GM12878 (cell line): ENCODE data around the gene CDH15. TPM values are rescaled to one million over a fixed set of nuclear protein-coding genes. Genes with fewer than 3 reads are reported as not detected.

ENCODE experiments used
- ATAC-seq: fragments of 200-7000 bp; cut with Tn5 transposase; 3 replicates; pipeline ENCODE4 v1.9.1; 2020; ENCODE audit warnings: mild to moderate bottlenecking, moderate library complexity
- BruUV-seq: library from RNA; stranded (reverse); fragments of 400-500 nt; replicated peaks from 2 replicates; lab custom pipeline; 2021; lab: Mats Ljungman, UMichigan
- CTCF ChIA-PET: fragments of 300-600 bp; sonication (Branson Sonifier 250); formaldehyde crosslinking; extraction: SDS; loops from one replicate; lab custom pipeline; 2021; ENCODE audit warnings: inconsistent platforms; lab: Yijun Ruan, JAX
- POLR2A ChIA-PET: fragments of 350-600 bp; formaldehyde crosslinking; extraction: SDS; loops from one replicate; lab custom pipeline; 2021; ENCODE audit warnings: inconsistent platforms; lab: Charles Lee
- RAD21 ChIA-PET: fragments of 300-600 bp; sonication (Branson Sonifier 250); formaldehyde crosslinking; loops from one replicate; lab custom pipeline; 2023; ENCODE audit warnings: antibody characterized with exemption; ENCODE audit not compliant: unreplicated experiment; lab: Charles Lee
- SMC1A ChIA-PET: fragments of 300-600 bp; sonication (Branson Sonifier 250); formaldehyde crosslinking; loops from one replicate; lab custom pipeline; 2023; ENCODE audit not compliant: unreplicated experiment, uncharacterized antibody; lab: Charles Lee
- DNase-seq: peaks from one replicate; pipeline ENCODE4 v3.0.0-alpha.2; 2011; ENCODE audit warnings: low read depth, low spot score
- FAIRE-seq: peaks from 3 replicates; lab custom pipeline; 2011; peaks lifted over from hg19 to GRCh38; lab: Jason Lieb, UNC
- H2AFZ ChIP-seq: 2 replicates; pipeline ENCODE4 v1.6.0; 2011; ENCODE audit warnings: low read depth, low read length, control low read depth; ENCODE audit not compliant: control insufficient read depth
- H3K27ac ChIP-seq: 2 replicates; pipeline ENCODE4 v1.5.1; 2011; ENCODE audit warnings: control low read depth; ENCODE audit not compliant: control insufficient read depth, insufficient read depth
- H3K27me3 ChIP-seq, 2 experiments: replicated peaks in 1 of 2; 2 replicates each; pipeline versions ENCODE4 v1.6.0 to v1.6.1; 2011; ENCODE audit warnings: low read length in 1 of 2; ENCODE audit not compliant: control insufficient read depth in 2 of 2, insufficient read depth in 2 of 2
- H3K36me3 ChIP-seq, 2 experiments: 2 replicates each; pipeline ENCODE4 v1.5.1; 2011; ENCODE audit warnings: low read length in 1 of 2; ENCODE audit not compliant: control insufficient read depth in 2 of 2, insufficient read depth in 2 of 2
- H3K4me1 ChIP-seq: 2 replicates; pipeline ENCODE4 v1.6.1; 2011; ENCODE audit warnings: mild to moderate bottlenecking, low read length, moderate library complexity, mixed read lengths; ENCODE audit not compliant: control insufficient read depth, insufficient read depth
- H3K4me2 ChIP-seq: 2 replicates; pipeline ENCODE4 v1.6.0; 2011; ENCODE audit warnings: control low read depth; ENCODE audit not compliant: control insufficient read depth, insufficient read depth
- H3K4me3 ChIP-seq: fragments of 200-600 bp; sonication (generic); 2 replicates; pipeline ENCODE4 v1.5.1; 2016
- H3K79me2 ChIP-seq: 2 replicates; pipeline ENCODE4 v1.6.0; 2011; ENCODE audit warnings: low read length; ENCODE audit not compliant: control insufficient read depth, insufficient read depth
- H3K9ac ChIP-seq: 2 replicates; pipeline ENCODE4 v1.8.0; 2011; ENCODE audit warnings: low read length, control low read depth, mixed read lengths; ENCODE audit not compliant: control insufficient read depth, insufficient read depth
- H3K9me3 ChIP-seq: replicated peaks from 3 replicates; pipeline ENCODE4 v1.5.1; 2011; ENCODE audit warnings: mild to moderate bottlenecking, low read length; ENCODE audit not compliant: control insufficient read depth, insufficient read depth
- H4K20me1 ChIP-seq: 2 replicates; pipeline ENCODE4 v1.6.0; 2011; ENCODE audit not compliant: control insufficient read depth, insufficient read depth
- POLR2A ChIP-seq: IDR thresholded peaks from 2 replicates; pipeline ENCODE4 v1.6.1; 2011; ENCODE audit warnings: low read depth, mild to moderate bottlenecking, low read length
- WGBS: methylation state at CpG from one replicate; pipeline ENCODE4 v1.1.6; 2016; ENCODE audit warnings: low lambda C conversion rate; ENCODE audit not compliant: insufficient replicate concordance, insufficient coverage; ENCODE audit errors: missing lambda C conversion rate; 5-methylcytosine and 5-hydroxymethylcytosine counted together
- in situ Hi-C: fragments of 300-500 bp; cut with MboI; formaldehyde crosslinking; loops from 9 replicates; pipeline ENCODE4 v1.14.3; 2018; ENCODE audit warnings: mixed read lengths
- intact Hi-C: fragments of 100-400 bp; cut with micrococcal nuclease; formaldehyde crosslinking; loops from one replicate; pipeline ENCODE4 v1.14.2; 2022; ENCODE audit not compliant: unreplicated experiment
- polyA plus RNA-seq, 11 experiments: library from polyadenylated mRNA; depleted of rRNA in 4 of 11; unstranded in 6 of 11; stranded (reverse) in 5 of 11; fragments of >200 nt; fragmentation: Nextera tagmentation in 4 of 11; fragmentation: Illumina TruSeq in 1 of 11; extraction: Ambion mirVana in 4 of 11; extraction: Trizol in 1 of 11; gene quantifications; 1 replicate in 1 of 11; 2 replicates in 10 of 11; pipeline versions ENCODE4 v1.2.1 to v1.2.3, GENCODE V29; 2011 to 2016; ENCODE audit warnings: inconsistent platforms in 2 of 11, missing spikeins in 2 of 11, low read depth in 1 of 11
- total RNA-seq, 4 experiments: library from RNA; depleted of rRNA in 3 of 4; stranded (reverse); fragments of >200 nt in 3 of 4; fragmentation: Illumina TruSeq in 1 of 4; extraction: Trizol in 1 of 4; gene quantifications; 2 replicates each; pipeline versions ENCODE4 v1.2.1 to v1.2.3, GENCODE V29; 2013 to 2021
- TF ChIP-seq, protein P1 (sequence below): fragments of 450-650 bp; IDR thresholded peaks from 2 replicates; pipeline ENCODE4 v1.6.1; 2017; ENCODE audit warnings: mild to moderate bottlenecking, moderate library complexity

The CDH15 gene
- total and polyA plus RNA-seq, 10 of the 15 experiments (the other 5 are each of a cell fraction or from before 2014, with no cell fraction given) = 0.02 to 0.06 TPM; not detected in 8

DNA sequence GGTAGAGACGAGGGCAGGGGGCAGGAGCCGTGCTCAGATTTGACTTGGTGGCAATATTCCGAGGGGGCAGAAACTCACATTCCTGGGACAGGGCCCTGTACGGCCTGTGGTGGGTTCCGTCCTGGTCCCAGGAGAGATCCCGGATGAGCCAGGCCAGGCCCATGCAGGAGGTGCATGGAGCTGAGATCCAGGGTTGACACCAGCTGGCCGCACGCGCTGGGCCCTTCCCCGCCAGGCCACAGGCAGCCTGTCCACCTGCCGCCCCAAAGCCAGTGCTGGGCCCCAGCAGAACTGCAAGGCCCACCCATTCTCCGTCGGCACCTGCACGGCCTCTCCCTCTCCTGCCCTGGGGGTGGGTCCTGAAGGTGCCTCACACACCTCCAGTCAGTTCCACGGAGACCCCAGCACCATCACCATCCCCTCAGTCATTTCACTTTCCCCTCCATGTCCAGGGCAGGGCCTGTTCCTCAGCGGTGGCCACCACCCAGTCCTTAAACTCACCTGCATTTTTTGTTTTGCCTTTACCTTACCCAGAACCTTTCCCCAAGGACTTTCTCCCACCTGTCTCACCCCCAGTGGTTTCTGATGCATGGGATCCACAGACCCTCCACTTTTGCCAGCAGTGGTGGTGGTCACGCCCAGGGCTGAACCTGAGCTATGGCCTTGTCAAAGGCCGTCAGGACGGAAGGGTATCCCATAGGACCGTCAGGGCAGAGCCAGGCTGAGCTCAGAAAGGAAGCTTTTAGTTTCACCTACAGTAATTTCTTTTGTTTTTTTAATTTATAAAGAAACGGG is 25.1 kb upstream of the CDH15 start:
- DNase-seq = no peak
- 94% methylated on average over 21 of the region's 21 CpGs for whole genome bisulfite sequencing

More for the DNA sequence above, 25.1 kb upstream of the CDH15 start:
- in situ Hi-C loops = no loop called here
- peaks cover 9 to 14% of the 10 kb centered on the region in 2 experiments for H3K36me3 ChIP-seq
- H3K27me3 ChIP-seq = no peaks in the 10 kb centered on the region
- peak; percentile 44; the same call in 1 of the 2 replicates for TF ChIP-seq POLR2A
- TF ChIP-seq, protein P1, sequence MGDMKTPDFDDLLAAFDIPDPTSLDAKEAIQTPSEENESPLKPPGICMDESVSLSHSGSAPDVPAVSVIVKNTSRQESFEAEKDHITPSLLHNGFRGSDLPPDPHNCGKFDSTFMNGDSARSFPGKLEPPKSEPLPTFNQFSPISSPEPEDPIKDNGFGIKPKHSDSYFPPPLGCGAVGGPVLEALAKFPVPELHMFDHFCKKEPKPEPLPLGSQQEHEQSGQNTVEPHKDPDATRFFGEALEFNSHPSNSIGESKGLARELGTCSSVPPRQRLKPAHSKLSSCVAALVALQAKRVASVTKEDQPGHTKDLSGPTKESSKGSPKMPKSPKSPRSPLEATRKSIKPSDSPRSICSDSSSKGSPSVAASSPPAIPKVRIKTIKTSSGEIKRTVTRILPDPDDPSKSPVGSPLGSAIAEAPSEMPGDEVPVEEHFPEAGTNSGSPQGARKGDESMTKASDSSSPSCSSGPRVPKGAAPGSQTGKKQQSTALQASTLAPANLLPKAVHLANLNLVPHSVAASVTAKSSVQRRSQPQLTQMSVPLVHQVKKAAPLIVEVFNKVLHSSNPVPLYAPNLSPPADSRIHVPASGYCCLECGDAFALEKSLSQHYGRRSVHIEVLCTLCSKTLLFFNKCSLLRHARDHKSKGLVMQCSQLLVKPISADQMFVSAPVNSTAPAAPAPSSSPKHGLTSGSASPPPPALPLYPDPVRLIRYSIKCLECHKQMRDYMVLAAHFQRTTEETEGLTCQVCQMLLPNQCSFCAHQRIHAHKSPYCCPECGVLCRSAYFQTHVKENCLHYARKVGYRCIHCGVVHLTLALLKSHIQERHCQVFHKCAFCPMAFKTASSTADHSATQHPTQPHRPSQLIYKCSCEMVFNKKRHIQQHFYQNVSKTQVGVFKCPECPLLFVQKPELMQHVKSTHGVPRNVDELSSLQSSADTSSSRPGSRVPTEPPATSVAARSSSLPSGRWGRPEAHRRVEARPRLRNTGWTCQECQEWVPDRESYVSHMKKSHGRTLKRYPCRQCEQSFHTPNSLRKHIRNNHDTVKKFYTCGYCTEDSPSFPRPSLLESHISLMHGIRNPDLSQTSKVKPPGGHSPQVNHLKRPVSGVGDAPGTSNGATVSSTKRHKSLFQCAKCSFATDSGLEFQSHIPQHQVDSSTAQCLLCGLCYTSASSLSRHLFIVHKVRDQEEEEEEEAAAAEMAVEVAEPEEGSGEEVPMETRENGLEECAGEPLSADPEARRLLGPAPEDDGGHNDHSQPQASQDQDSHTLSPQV = no peak
- H3K4me2 ChIP-seq = no peak overlapping the region
- no peaks in the 10 kb centered on the region for H3K4me1 ChIP-seq
- SMC1A ChIA-PET = no interaction called here
- H3K79me2 ChIP-seq = no peaks in the 10 kb centered on the region
- POLR2A ChIA-PET = no interaction called here
- H3K4me3 ChIP-seq = no peak overlapping the region
- RAD21 ChIA-PET = no interaction called here
- no peak overlapping the region for H3K9ac ChIP-seq
- H2AFZ ChIP-seq = no peak overlapping the region
- BruUV-seq = no TSS peak
- FAIRE-seq (no peak), ATAC-seq (no peak)
- H3K9me3 ChIP-seq = peaks cover 6% of the 10 kb centered on the region; the same call in 1 of the 3 replicates
- CTCF ChIA-PET = no interaction called here
- no peaks in the 10 kb centered on the region for H4K20me1 ChIP-seq
- H3K27ac ChIP-seq = no peak overlapping the region
- intact Hi-C loops = no loop called here
